Kidney (tissue), 14 donors: ENCODE data around the gene OR10J4. TPM values are rescaled to one million over a fixed set of nuclear protein-coding genes. Genes with fewer than 3 reads are reported as not detected.

Experiments
- DNase-seq, 5 donors: peaks; one replicate each; pipeline ENCODE4 v3.0.0-alpha.2; 2013 to 2020
- FAIRE-seq: peaks from 2 replicates; lab custom pipeline; 2012; peaks lifted over from hg19 to GRCh38; lab: Jason Lieb, UNC
- H3K27ac ChIP-seq, 2 donors: one replicate each; pipeline ENCODE4 v1.7.0; 2013; ENCODE audit warnings: low read depth in 2 of 2, low read length in 2 of 2, inconsistent platforms in 1 of 2
- H3K27me3 ChIP-seq: one replicate; pipeline ENCODE4 v1.7.1; 2013; ENCODE audit warnings: low read length, inconsistent platforms; ENCODE audit not compliant: control insufficient read depth, insufficient read depth
- H3K36me3 ChIP-seq, 3 donors: one replicate each; pipeline versions ENCODE4 v1.7.0 to v1.7.1; 2013; ENCODE audit warnings: low read length in 3 of 3, control low read depth in 1 of 3, inconsistent platforms in 1 of 3; ENCODE audit not compliant: insufficient read depth in 3 of 3, control insufficient read depth in 2 of 3
- H3K4me1 ChIP-seq, 3 donors: one replicate each; pipeline versions ENCODE4 v1.7.0 to v1.7.1; 2013; ENCODE audit warnings: low read length in 3 of 3, inconsistent platforms in 1 of 3, low read depth in 1 of 3; ENCODE audit not compliant: control insufficient read depth in 2 of 3, insufficient read depth in 2 of 3
- H3K4me3 ChIP-seq, 3 donors: one replicate each; pipeline versions ENCODE4 v1.7.0 to v1.8.1; 2013; ENCODE audit warnings: low read length in 3 of 3, control low read depth in 1 of 3, inconsistent platforms in 1 of 3
- H3K9ac ChIP-seq, 3 donors: one replicate each; pipeline versions ENCODE4 v1.7.0 to v1.7.1; 2013; ENCODE audit warnings: low read length in 3 of 3, control low read depth in 1 of 3, inconsistent platforms in 1 of 3
- H3K9me3 ChIP-seq, 3 donors: one replicate each; pipeline versions ENCODE4 v1.7.0 to v1.7.1; 2013; ENCODE audit warnings: low read length in 3 of 3, control low read depth in 1 of 3, inconsistent platforms in 1 of 3; ENCODE audit not compliant: control insufficient read depth in 2 of 3, insufficient read depth in 1 of 3
- CTCF ChIP-seq: IDR thresholded peaks from 3 replicates; pipeline ENCODE4 v1.5.1; 2012; ENCODE audit warnings: mild to moderate bottlenecking, moderate library complexity, borderline replicate concordance; ENCODE audit not compliant: insufficient read depth; ENCODE audit errors: extremely low read depth
- intact Hi-C: fragments of 100-400 bp; cut with DNase I; formaldehyde crosslinking; loops from one replicate; pipeline ENCODE4 v1.11.1; 2022
- polyA plus RNA-seq: library from polyadenylated mRNA; stranded (reverse); fragments of 350-450 nt; fragmentation: Illumina TruSeq; extraction: RNeasy Lipid Tissue Mini Kit (QIAGEN cat#74804); gene quantifications from one replicate; pipeline ENCODE4 v1.2.3, GENCODE V29; 2014; ENCODE audit warnings: low read depth, low replicate concordance; ENCODE audit not compliant: insufficient read depth
- total RNA-seq: library from RNA; stranded (reverse); fragmentation: NEBNext Ultra II Directional; extraction: Animal tissue kit (Norgen Biotek cat#: 25700); gene quantifications from one replicate; pipeline ENCODE4 v1.2.1, GENCODE V29; 2021
- donor health status: control.
- donor health status: control.
- donor health status: control.
- donor health status: control.
- donor health status: control.
- donor health status: DM: yes; HTN: yes; CAD: no.
- donor health status: Normal renal cell carcinoma (clear cell type).

The OR10J4 gene
- total and polyA plus RNA-seq, 2 donors from 2014 or later: not detected

GRCh38 chr1:159439422-159439821, 7.4 kb downstream of the OR10J4 start, which contains the start of gene OR10J1:
Gene OR10J1 (plus strand): TSS chr1:159439722. CDS start chr1:159439792, 70 bp downstream.
- H3K27ac ChIP-seq: no peak within 1 kb of the TSS
- H3K27me3 ChIP-seq: no peaks in the 10 kb centered on the region
- FAIRE-seq: no peak
- H3K4me1 ChIP-seq: peaks cover 0 to 4% (median 0%) of the 10 kb centered on the region in 3 donors
- no peaks in the 10 kb centered on the region for H3K36me3 ChIP-seq
- no peak within 1 kb of the TSS for H3K4me3 ChIP-seq
- intact Hi-C loops: no loop called here
- H3K9ac ChIP-seq: no peak within 1 kb of the TSS
- no peak for TF ChIP-seq CTCF
- DNase-seq: no peak
- no peaks in the 10 kb centered on the region for H3K9me3 ChIP-seq

GRCh38 chr1:159441360-159441759, 9.4 kb downstream of the OR10J4 start:
- no peak for DNase-seq
- H3K27me3 ChIP-seq: no peaks in the 10 kb centered on the region
- no peak overlapping the region for H3K9ac ChIP-seq
- H3K27ac ChIP-seq: no peak overlapping the region
- no peak for FAIRE-seq
- TF ChIP-seq CTCF: no peak
- H3K4me3 ChIP-seq: no peak overlapping the region
- intact Hi-C loops: loop anchor here (5.0 kb wide), 1 partner anchor 241 kb away; no protein-coding TSS in a partner anchor
- peaks cover 0 to 4% (median 0%) of the 10 kb centered on the region in 3 donors for H3K4me1 ChIP-seq
- no peaks in the 10 kb centered on the region for H3K36me3 ChIP-seq
- H3K9me3 ChIP-seq: no peaks in the 10 kb centered on the region

GRCh38 chr1:159442428-159442827, 10.4 kb downstream of the OR10J4 start:
- Histone ChIP-seq H3K4me1 (peaks cover 0 to 4% (median 0%) of the 10 kb centered on the region in 3 donors), H3K27ac (no peak overlapping the region), H3K9me3 (no peaks in the 10 kb centered on the region), H3K9ac (no peak overlapping the region), H3K27me3 (no peaks in the 10 kb centered on the region), H3K4me3 (no peak overlapping the region), H3K36me3 (no peaks in the 10 kb centered on the region)
- intact Hi-C loops: loop anchor here (5.0 kb wide), 1 partner anchor 240 kb away; no protein-coding TSS in a partner anchor
- TF ChIP-seq CTCF: no peak
- DNase-seq (no peak), FAIRE-seq (no peak)
